ENCODE results near the gene PTPRM. TPM values are rescaled to one million over a fixed set of nuclear protein-coding genes. Genes with fewer than 3 reads are reported as not detected.

Gene PTPRM
- polyA plus RNA-seq, 1 donor (not counting 4 experiments of a cell fraction or from before 2014, with no cell fraction given), result 54.5 TPM

DNA sequence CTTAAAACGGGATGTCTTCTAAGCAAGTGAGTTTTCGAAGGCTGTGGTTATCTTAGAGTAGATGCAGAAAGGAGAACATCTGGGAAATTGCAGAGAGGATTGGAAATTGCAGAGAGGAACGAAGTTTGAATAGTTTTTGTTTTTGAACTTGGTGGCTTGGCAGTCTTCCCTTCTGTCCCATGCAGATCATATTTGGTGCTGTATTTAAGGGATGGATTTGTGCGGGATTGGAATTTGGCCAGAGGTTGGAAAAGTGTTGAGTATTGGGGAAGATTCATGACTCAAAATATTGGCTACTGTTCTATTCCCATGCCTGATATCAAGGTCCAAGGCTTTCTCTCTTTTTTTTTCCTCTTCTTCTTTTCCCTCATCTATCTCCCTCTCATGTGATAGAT, 18.2 kb downstream of the PTPRM start:
- no peaks in the 10 kb centered on the region for H3K36me3 ChIP-seq (ENCODE audit: control insufficient read depth in 2 of 2, extremely low read depth in 1 of 2, insufficient read depth in 2 of 2, low read length in 2 of 2)
- dilution Hi-C loops (cut with MboI; ENCODE audit: extremely low pct_ligation_motif_present, low sequenced_read_pairs), result no loop called here
- no peak overlapping the region for H3K4me3 ChIP-seq (ENCODE audit: control insufficient read depth in 2 of 3, extremely low read depth in 1 of 3, insufficient read depth in 2 of 3, low read depth in 1 of 3, low read length in 3 of 3)
- H3K9ac ChIP-seq (ENCODE audit: control insufficient read depth, extremely low read depth, insufficient read depth, low read length), result no peak overlapping the region
- no peaks in the 10 kb centered on the region for H3K9me3 ChIP-seq (ENCODE audit: control insufficient read depth, low read depth, low read length)
- no peak overlapping the region for H3K27ac ChIP-seq (ENCODE audit: control insufficient read depth, insufficient read depth, low read length)
- TF ChIP-seq EZH2 (IDR thresholded peaks at IDR 0.05; ENCODE audit: low read length), result no peak
- TF ChIP-seq, protein P1, sequence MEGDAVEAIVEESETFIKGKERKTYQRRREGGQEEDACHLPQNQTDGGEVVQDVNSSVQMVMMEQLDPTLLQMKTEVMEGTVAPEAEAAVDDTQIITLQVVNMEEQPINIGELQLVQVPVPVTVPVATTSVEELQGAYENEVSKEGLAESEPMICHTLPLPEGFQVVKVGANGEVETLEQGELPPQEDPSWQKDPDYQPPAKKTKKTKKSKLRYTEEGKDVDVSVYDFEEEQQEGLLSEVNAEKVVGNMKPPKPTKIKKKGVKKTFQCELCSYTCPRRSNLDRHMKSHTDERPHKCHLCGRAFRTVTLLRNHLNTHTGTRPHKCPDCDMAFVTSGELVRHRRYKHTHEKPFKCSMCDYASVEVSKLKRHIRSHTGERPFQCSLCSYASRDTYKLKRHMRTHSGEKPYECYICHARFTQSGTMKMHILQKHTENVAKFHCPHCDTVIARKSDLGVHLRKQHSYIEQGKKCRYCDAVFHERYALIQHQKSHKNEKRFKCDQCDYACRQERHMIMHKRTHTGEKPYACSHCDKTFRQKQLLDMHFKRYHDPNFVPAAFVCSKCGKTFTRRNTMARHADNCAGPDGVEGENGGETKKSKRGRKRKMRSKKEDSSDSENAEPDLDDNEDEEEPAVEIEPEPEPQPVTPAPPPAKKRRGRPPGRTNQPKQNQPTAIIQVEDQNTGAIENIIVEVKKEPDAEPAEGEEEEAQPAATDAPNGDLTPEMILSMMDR (optimal IDR thresholded peaks at IDR 0.05 in 1 of 3, IDR thresholded peaks at IDR 0.05 in 1 of 3, conservative IDR thresholded peaks at IDR 0.05 in 1 of 3; ENCODE audit: extremely low read depth in 1 of 3, insufficient read depth in 2 of 3, low read length in 3 of 3), result no peak
- FAIRE-seq (no peak), DNase-seq (ENCODE audit: low read depth, low spot score) (no peak)
- peaks cover 18% of the 10 kb centered on the region for H3K79me2 ChIP-seq (ENCODE audit: control insufficient read depth, insufficient read depth, low read length)
- no peaks in the 10 kb centered on the region for H3K9me1 ChIP-seq (ENCODE audit: control insufficient read depth, extremely low read depth, insufficient read depth, low read length)
- no peaks in the 10 kb centered on the region for H3K4me1 ChIP-seq (ENCODE audit: control insufficient read depth, extremely low read depth, insufficient read depth, low read length)
- H2AFZ ChIP-seq (ENCODE audit: control insufficient read depth, low read length), result no peak overlapping the region
- no peaks in the 10 kb centered on the region for H4K20me1 ChIP-seq (ENCODE audit: control insufficient read depth, extremely low read depth, insufficient read depth, low read length)
- H3K4me2 ChIP-seq (ENCODE audit: control insufficient read depth, extremely low read depth, insufficient read depth, low read depth, low read length), result no peak overlapping the region
- H3K27me3 ChIP-seq (ENCODE audit: control insufficient read depth, extremely low read depth, insufficient read depth, low read length), result no peaks in the 10 kb centered on the region

DNA sequence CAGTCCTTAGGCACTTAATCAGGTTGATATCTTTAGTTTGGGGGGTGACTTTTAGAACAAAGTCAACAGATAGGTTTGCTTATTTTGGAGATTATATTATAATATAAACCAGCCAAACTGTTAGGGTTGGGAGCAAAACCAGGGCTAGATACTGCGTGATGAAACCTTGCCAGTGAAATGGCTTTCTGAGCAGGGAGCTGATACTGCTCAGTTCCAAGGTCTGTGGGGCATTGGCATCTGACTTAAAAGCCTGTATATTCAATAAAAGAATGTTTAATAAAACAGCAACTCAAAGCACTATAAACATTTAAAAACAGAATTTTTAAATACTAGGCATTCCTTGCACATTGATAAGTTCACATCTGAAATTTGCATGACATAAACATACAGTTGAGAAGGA, 19.3 kb downstream of the PTPRM start:
- Histone ChIP-seq H3K79me2 (ENCODE audit: control insufficient read depth, insufficient read depth, low read length) (peaks cover 11% of the 10 kb centered on the region), H3K4me2 (ENCODE audit: control insufficient read depth, extremely low read depth, insufficient read depth, low read depth, low read length) (no peak overlapping the region), H3K4me1 (ENCODE audit: control insufficient read depth, extremely low read depth, insufficient read depth, low read length) (peaks cover 4% of the 10 kb centered on the region), H2AFZ (ENCODE audit: control insufficient read depth, low read length) (no peak overlapping the region), H3K9me1 (ENCODE audit: control insufficient read depth, extremely low read depth, insufficient read depth, low read length) (no peaks in the 10 kb centered on the region), H3K9me3 (ENCODE audit: control insufficient read depth, low read depth, low read length) (no peaks in the 10 kb centered on the region), H3K27ac (ENCODE audit: control insufficient read depth, insufficient read depth, low read length) (no peak overlapping the region), H3K36me3 (ENCODE audit: control insufficient read depth in 2 of 2, extremely low read depth in 1 of 2, insufficient read depth in 2 of 2, low read length in 2 of 2) (no peaks in the 10 kb centered on the region), H3K4me3 (ENCODE audit: control insufficient read depth in 2 of 3, extremely low read depth in 1 of 3, insufficient read depth in 2 of 3, low read depth in 1 of 3, low read length in 3 of 3) (no peak overlapping the region), H3K9ac (ENCODE audit: control insufficient read depth, extremely low read depth, insufficient read depth, low read length) (no peak overlapping the region), H3K27me3 (ENCODE audit: control insufficient read depth, extremely low read depth, insufficient read depth, low read length) (no peaks in the 10 kb centered on the region), H4K20me1 (ENCODE audit: control insufficient read depth, extremely low read depth, insufficient read depth, low read length) (no peaks in the 10 kb centered on the region)
- TF ChIP-seq, protein P1 (optimal IDR thresholded peaks at IDR 0.05 in 1 of 3, IDR thresholded peaks at IDR 0.05 in 1 of 3, conservative IDR thresholded peaks at IDR 0.05 in 1 of 3; ENCODE audit: extremely low read depth in 1 of 3, insufficient read depth in 2 of 3, low read length in 3 of 3), result no peak
- TF ChIP-seq EZH2 (IDR thresholded peaks at IDR 0.05; ENCODE audit: low read length), result no peak
- FAIRE-seq (no peak), DNase-seq (ENCODE audit: low read depth, low spot score) (no peak)
- dilution Hi-C loops (cut with MboI; ENCODE audit: extremely low pct_ligation_motif_present, low sequenced_read_pairs), result no loop called here
